SU-DHL-6 (cell line): ENCODE results near the gene ADAT3.

Experiments
- EZH2phosphoT487 ChIP-seq: fragments of 200-600 bp; sonication (generic), shearing (Covaris generic); conservative IDR thresholded peaks from 2 replicates; pipeline ENCODE4 v1.6.1; 2018; ENCODE audit warnings: mild to moderate bottlenecking, antibody characterized with exemption, low read length, moderate library complexity, mixed read lengths
- TF ChIP-seq, protein P1 (sequence below): fragments of 200-600 bp; sonication (generic); IDR thresholded peaks from one replicate; pipeline ENCODE4 v1.5.1; 2017; ENCODE audit warnings: antibody characterized with exemption, mild to moderate bottlenecking, low read length, moderate library complexity; ENCODE audit not compliant: insufficient read depth, poor library complexity, severe bottlenecking

GRCh38 chr19:1896508-1896907 is 8.7 kb upstream of the ADAT3 start:
- TF ChIP-seq EZH2phosphoT487: no peak
- TF ChIP-seq, protein P1, sequence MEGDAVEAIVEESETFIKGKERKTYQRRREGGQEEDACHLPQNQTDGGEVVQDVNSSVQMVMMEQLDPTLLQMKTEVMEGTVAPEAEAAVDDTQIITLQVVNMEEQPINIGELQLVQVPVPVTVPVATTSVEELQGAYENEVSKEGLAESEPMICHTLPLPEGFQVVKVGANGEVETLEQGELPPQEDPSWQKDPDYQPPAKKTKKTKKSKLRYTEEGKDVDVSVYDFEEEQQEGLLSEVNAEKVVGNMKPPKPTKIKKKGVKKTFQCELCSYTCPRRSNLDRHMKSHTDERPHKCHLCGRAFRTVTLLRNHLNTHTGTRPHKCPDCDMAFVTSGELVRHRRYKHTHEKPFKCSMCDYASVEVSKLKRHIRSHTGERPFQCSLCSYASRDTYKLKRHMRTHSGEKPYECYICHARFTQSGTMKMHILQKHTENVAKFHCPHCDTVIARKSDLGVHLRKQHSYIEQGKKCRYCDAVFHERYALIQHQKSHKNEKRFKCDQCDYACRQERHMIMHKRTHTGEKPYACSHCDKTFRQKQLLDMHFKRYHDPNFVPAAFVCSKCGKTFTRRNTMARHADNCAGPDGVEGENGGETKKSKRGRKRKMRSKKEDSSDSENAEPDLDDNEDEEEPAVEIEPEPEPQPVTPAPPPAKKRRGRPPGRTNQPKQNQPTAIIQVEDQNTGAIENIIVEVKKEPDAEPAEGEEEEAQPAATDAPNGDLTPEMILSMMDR: no peak
